ENCODE results near the gene CEBPB. TPM values are rescaled to one million over a fixed set of nuclear protein-coding genes. Genes with fewer than 3 reads are reported as not detected.

The CEBPB gene
- total RNA-seq, 1 donor from 2014 or later, result 360 TPM

DNA sequence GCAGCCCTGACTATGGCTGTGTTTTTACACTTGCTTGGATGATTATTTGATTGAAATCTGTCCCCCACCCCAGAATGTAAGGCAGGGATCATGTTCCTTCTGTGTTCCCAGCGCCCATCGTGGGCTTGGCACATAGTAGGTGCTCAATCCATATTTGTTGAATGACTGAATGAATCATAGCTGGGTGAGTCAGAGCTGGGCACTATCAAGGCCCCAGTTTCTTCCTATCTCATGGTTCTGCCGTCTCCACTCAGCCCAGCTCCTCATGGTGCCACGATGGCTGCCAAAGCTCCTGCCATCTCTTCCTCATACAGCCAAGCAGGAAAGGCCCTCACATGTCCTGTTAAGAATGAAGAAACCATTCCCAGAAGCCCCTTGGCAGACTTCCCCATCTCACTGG is 29.0 kb downstream of the CEBPB start:
- Histone ChIP-seq H3K4me1 (peaks cover 4 to 5% of the 10 kb centered on the region in 2 donors), H3K4me3 (no peak overlapping the region), H3K27ac (no peak overlapping the region), H3K27me3 (no peaks in the 10 kb centered on the region), H3K9me3 (no peaks in the 10 kb centered on the region), H3K36me3 (no peaks in the 10 kb centered on the region)
- intact Hi-C loops (cut with DNase I), result no loop called here
- no peak for DNase-seq (ENCODE audit: low spot score in 2 of 2)
- TF ChIP-seq, protein P1, sequence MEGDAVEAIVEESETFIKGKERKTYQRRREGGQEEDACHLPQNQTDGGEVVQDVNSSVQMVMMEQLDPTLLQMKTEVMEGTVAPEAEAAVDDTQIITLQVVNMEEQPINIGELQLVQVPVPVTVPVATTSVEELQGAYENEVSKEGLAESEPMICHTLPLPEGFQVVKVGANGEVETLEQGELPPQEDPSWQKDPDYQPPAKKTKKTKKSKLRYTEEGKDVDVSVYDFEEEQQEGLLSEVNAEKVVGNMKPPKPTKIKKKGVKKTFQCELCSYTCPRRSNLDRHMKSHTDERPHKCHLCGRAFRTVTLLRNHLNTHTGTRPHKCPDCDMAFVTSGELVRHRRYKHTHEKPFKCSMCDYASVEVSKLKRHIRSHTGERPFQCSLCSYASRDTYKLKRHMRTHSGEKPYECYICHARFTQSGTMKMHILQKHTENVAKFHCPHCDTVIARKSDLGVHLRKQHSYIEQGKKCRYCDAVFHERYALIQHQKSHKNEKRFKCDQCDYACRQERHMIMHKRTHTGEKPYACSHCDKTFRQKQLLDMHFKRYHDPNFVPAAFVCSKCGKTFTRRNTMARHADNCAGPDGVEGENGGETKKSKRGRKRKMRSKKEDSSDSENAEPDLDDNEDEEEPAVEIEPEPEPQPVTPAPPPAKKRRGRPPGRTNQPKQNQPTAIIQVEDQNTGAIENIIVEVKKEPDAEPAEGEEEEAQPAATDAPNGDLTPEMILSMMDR (IDR thresholded peaks at IDR 0.05), result no peak

- intact Hi-C loops (cut with DNase I), result no loop called here
- H3K27me3 ChIP-seq, result no peaks in the 10 kb centered on the region
- no peak overlapping the region for H3K4me3 ChIP-seq
- no peak for DNase-seq (ENCODE audit: low spot score in 2 of 2)
- H3K36me3 ChIP-seq, result no peaks in the 10 kb centered on the region
- no peaks in the 10 kb centered on the region for H3K9me3 ChIP-seq
- H3K27ac ChIP-seq, result no peak overlapping the region
- TF ChIP-seq, protein P1 (IDR thresholded peaks at IDR 0.05), result no peak
- H3K4me1 ChIP-seq, result peaks cover 4 to 11% of the 10 kb centered on the region in 2 donors
Observed at GRCh38 chr20:50220093-50220893, 29.7 kb downstream of the CEBPB start.

DNA sequence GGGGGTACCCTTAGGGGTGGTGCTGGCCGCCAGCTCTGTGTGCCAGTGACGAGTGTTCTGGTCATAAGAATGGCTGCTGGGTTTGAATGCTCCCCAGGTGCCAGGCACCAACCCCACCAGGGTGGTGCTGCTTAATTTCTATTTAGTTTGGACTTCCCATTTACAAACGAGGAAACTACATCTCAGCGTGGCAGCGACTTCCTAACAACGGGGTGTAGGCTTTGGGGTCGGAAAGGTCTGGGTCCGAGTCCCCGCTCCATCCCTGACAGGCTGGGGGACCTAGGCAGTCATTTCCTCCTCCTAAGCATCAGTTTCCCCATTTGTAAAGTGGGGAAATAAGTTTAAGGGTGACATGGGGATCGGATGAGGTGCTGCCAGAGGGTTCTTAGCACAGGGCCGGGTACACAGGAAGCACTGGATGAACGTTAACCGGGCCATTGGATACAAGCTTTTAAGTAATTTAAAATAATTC is 30.3 kb downstream of the CEBPB start:
- H3K9me3 ChIP-seq, result no peaks in the 10 kb centered on the region
- intact Hi-C loops (cut with DNase I), result no loop called here
- TF ChIP-seq, protein P1 (IDR thresholded peaks at IDR 0.05), result no peak
- no peaks in the 10 kb centered on the region for H3K36me3 ChIP-seq
- no peak overlapping the region for H3K4me3 ChIP-seq
- no peaks in the 10 kb centered on the region for H3K27me3 ChIP-seq
- H3K4me1 ChIP-seq, result peaks cover 4 to 15% of the 10 kb centered on the region in 2 donors
- peak overlapping the region in 1 of 2 donors; percentile 17 for H3K27ac ChIP-seq
- no peak for DNase-seq (ENCODE audit: low spot score in 2 of 2)

GRCh38 chr20:50221501-50222308 is 31.1 kb downstream of the CEBPB start:
- H3K27ac ChIP-seq, result peak overlapping the region; percentile 90 to 92
- no peaks in the 10 kb centered on the region for H3K9me3 ChIP-seq
- TF ChIP-seq, protein P1 (IDR thresholded peaks at IDR 0.05), result no peak
- DNase-seq (ENCODE audit: low spot score in 2 of 2), result no peak
- H3K4me3 ChIP-seq, result no peak overlapping the region
- intact Hi-C loops (cut with DNase I), result no loop called here
- H3K27me3 ChIP-seq, result no peaks in the 10 kb centered on the region
- no peaks in the 10 kb centered on the region for H3K36me3 ChIP-seq
- H3K4me1 ChIP-seq, result peaks cover 4 to 22% of the 10 kb centered on the region in 2 donors

- TF ChIP-seq, protein P1 (IDR thresholded peaks at IDR 0.05), result no peak
- no peak overlapping the region for H3K4me3 ChIP-seq
- intact Hi-C loops (cut with DNase I), result no loop called here
- H3K4me1 ChIP-seq, result peaks cover 4 to 27% of the 10 kb centered on the region in 2 donors
- no peaks in the 10 kb centered on the region for H3K36me3 ChIP-seq
- peak overlapping the region; percentile 90 to 92 for H3K27ac ChIP-seq
- no peak for DNase-seq (ENCODE audit: low spot score in 2 of 2)
- no peaks in the 10 kb centered on the region for H3K9me3 ChIP-seq
- H3K27me3 ChIP-seq, result no peaks in the 10 kb centered on the region
Observed at GRCh38 chr20:50222309-50223038, 31.8 kb downstream of the CEBPB start.
